Lower lobe of right lung (tissue), 2 donors: ENCODE measurements around the gene RPEL1. TPM values are rescaled to one million over a fixed set of nuclear protein-coding genes. Genes with fewer than 3 reads are reported as not detected.

ENCODE experiments used
- ATAC-seq, 2 donors: fragments of 200-7000 bp; cut with Tn5 transposase; one replicate each; pipeline ENCODE4 v1.9.1; 2020 to 2022; ENCODE audit warnings: mild to moderate bottlenecking in 2 of 2, moderate library complexity in 2 of 2
- DNase-seq: peaks from one replicate; pipeline ENCODE4 v3.0.0-alpha.2; 2020
- H3K27ac ChIP-seq: fragments of 200-600 bp; one replicate; pipeline ENCODE4 v1.8.0; 2022
- H3K27me3 ChIP-seq: fragments of 200-600 bp; one replicate; pipeline ENCODE4 v1.8.0; 2022; ENCODE audit warnings: low read depth
- H3K36me3 ChIP-seq: fragments of 200-600 bp; one replicate; pipeline ENCODE4 v1.8.0; 2022; ENCODE audit warnings: mild to moderate bottlenecking
- H3K4me1 ChIP-seq: fragments of 200-600 bp; one replicate; pipeline ENCODE4 v1.8.0; 2022
- H3K4me3 ChIP-seq: fragments of 200-600 bp; one replicate; pipeline ENCODE4 v1.8.0; 2022; ENCODE audit warnings: mild to moderate bottlenecking
- H3K9me3 ChIP-seq: fragments of 200-600 bp; one replicate; pipeline ENCODE4 v1.8.0; 2022
- intact Hi-C: fragments of 100-400 bp; cut with DNase I; formaldehyde crosslinking; loops from one replicate; pipeline ENCODE4 v1.11.0; 2022
- total RNA-seq: library from RNA; stranded (reverse); fragmentation: NEBNext Ultra II Directional; extraction: Animal tissue kit (Norgen Biotek cat#: 25700); gene quantifications from one replicate; pipeline ENCODE4 v1.2.1, GENCODE V29; 2021
- TF ChIP-seq, protein P1 (sequence below): fragments of 200-600 bp; IDR thresholded peaks from one replicate; pipeline ENCODE4 v1.8.0; 2022; ENCODE audit warnings: antibody characterized with exemption, mild to moderate bottlenecking
- donor health status: DM: no; HTN: yes; CAD: no; lungs with severe emphysema.

RPEL1 gene
- total RNA-seq, 1 donor from 2014 or later, result 0.30 TPM

DNA sequence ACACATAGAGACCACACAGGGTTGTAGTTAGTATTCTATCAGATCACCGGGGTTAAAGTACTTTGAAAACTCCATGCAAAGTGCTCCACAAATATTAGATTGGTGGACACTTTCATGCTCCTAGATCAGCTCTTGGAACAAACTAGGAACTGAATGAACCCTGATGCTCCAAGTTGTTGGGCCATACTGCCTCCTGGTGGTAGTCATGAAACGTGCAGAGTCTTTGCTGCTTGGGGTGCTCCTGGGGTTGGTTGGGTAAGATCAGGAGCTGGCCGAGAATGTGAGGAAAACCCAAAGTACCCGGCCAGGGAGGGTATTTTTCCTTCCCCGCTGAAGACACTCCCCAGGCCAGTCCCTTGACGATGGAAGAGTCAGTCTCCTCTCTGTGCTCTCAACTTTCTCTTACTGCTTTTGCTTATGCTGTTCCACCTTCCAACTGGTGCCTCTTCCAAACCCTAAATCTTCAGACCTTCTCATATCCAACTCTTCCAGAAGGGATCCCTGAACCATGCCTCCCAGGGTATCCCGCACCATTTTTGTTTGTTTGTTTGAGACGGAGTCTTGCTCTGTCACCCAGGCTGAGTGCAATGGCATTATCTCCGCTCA, 918 bp upstream of the RPEL1 start:
- no peaks in the 10 kb centered on the region for H3K27me3 ChIP-seq
- H3K4me3 ChIP-seq, result no peak overlapping the region
- DNase-seq, result peak; percentile 63
- H3K9me3 ChIP-seq, result no peaks in the 10 kb centered on the region
- peak; percentile 79 to 84 for ATAC-seq
- intact Hi-C loops, result loop anchor here (10.0 kb wide), 1 partner anchor 330 kb away; the partner anchor contains the start of gene CNNM2
- TF ChIP-seq, protein P1, sequence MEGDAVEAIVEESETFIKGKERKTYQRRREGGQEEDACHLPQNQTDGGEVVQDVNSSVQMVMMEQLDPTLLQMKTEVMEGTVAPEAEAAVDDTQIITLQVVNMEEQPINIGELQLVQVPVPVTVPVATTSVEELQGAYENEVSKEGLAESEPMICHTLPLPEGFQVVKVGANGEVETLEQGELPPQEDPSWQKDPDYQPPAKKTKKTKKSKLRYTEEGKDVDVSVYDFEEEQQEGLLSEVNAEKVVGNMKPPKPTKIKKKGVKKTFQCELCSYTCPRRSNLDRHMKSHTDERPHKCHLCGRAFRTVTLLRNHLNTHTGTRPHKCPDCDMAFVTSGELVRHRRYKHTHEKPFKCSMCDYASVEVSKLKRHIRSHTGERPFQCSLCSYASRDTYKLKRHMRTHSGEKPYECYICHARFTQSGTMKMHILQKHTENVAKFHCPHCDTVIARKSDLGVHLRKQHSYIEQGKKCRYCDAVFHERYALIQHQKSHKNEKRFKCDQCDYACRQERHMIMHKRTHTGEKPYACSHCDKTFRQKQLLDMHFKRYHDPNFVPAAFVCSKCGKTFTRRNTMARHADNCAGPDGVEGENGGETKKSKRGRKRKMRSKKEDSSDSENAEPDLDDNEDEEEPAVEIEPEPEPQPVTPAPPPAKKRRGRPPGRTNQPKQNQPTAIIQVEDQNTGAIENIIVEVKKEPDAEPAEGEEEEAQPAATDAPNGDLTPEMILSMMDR, result peak; percentile 93
- no peak overlapping the region for H3K27ac ChIP-seq
- no peaks in the 10 kb centered on the region for H3K36me3 ChIP-seq
- H3K4me1 ChIP-seq, result peaks cover 26% of the 10 kb centered on the region

DNA sequence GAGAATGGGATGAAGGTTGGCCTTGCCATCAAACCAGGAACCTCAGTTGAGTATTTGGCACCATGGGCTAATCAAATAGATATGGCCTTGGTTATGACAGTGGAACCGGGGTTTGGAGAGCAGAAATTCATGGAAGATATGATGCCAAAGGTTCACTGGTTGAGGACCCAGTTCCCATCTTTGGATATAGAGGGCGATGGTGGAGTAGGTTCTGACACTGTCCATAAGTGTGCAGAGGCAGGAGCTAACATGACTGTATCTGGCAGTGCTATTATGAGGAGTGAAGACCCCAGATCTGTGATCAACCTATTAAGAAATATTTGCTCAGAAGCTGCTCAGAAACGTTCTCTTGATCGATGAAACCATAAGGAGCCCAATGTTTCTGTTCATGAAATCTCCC, 637 bp downstream of the RPEL1 start:
- H3K4me3 ChIP-seq, result no peak overlapping the region
- TF ChIP-seq, protein P1, result no peak
- intact Hi-C loops, result loop anchor here (10.0 kb wide), 1 partner anchor 332 kb away; the partner anchor contains the start of gene CNNM2

DNA sequence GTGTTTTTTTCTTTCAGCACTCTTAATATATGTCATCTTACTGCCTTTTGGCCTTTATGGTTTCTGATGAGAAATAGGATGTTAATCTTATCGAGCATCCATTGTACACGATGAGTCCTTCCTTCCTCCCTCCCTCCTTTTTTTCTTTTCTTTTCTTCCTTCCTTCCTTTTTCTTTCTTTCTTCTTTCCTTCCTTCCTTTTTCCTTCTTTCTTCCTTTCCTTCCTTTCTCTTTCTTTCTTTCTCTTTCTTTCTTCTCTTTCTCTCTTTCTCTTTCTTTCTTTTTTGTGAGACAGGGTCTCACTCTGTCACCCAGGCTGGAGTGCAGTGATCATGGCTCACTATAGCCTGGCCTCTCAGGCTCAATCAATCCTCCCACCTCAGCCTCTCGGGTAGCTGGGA, 8.4 kb downstream of the RPEL1 start:
- DNase-seq (no peak), ATAC-seq (no peak)
- TF ChIP-seq, protein P1, result no peak
- Histone ChIP-seq H3K36me3 (no peaks in the 10 kb centered on the region), H3K27ac (no peak overlapping the region), H3K4me3 (no peak overlapping the region), H3K9me3 (no peaks in the 10 kb centered on the region), H3K4me1 (no peaks in the 10 kb centered on the region), H3K27me3 (no peaks in the 10 kb centered on the region)
- intact Hi-C loops, result no loop called here

More for the DNA sequence above, 637 bp downstream of the RPEL1 start:
- ATAC-seq, result no peak
- Histone ChIP-seq H3K4me1 (peaks cover 10% of the 10 kb centered on the region), H3K27ac (no peak overlapping the region), H3K27me3 (no peaks in the 10 kb centered on the region), H3K36me3 (no peaks in the 10 kb centered on the region), H3K9me3 (no peaks in the 10 kb centered on the region)
- DNase-seq, result no peak

DNA sequence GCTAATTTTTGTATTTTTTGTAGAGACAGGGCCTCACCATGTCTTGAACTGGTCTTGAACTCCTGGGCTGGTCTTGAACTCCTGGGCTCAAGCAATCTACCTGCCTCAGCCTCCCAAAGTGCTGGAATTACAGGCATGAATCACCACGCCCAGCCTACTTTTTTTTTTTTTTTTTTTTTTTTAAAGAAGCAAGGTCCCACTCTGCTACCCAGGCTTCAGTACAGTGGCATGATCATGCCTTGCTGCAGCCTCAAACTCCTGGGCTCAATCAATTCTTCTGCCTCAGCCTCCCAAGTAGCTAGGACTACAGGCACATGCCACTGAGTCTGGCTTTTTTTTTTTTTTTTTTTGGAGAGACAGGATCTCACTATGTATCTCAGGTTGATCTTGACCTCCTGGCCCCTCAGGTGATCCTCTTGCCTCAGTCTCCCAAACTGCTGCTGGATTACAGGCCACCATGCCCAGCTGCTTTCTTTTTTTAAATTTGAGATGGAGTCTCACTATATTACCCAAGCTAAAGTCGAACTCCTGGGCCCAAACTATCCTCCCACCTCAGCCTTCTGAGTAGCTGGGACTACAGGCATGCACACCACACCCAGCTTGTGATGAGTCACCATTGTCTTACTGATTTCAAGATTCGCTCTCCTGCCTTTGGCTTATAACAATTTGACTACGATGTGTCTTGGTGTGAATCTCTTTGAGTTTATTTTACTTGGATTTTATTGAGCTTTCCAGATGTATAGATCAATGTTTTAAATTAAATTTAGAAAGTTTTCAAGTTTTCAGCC, 9.0 kb downstream of the RPEL1 start:
- no peak for ATAC-seq
- no peaks in the 10 kb centered on the region for H3K9me3 ChIP-seq
- no peaks in the 10 kb centered on the region for H3K36me3 ChIP-seq
- no peaks in the 10 kb centered on the region for H3K4me1 ChIP-seq
- H3K27me3 ChIP-seq, result no peaks in the 10 kb centered on the region
- no peak overlapping the region for H3K27ac ChIP-seq
- H3K4me3 ChIP-seq, result no peak overlapping the region
- no peak for DNase-seq
- TF ChIP-seq, protein P1, result no peak
- intact Hi-C loops, result no loop called here

DNA sequence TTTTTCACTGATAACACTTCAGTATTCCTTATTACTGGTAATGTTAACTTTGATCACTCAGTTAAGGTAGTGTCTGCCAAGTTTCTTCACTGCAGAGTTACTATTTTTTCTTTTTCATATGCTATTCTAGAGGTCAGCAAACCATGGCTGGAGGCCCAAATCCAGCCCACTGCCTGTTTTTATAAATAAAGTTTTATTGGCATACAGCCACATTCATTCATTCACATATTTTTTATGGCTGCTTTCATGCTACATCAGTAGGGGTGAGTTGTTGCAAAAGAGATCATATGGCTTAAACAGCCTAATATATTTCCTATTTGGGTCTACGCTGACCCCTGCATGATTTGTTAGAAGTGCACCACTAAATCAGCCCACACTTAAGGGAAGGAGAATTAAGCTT, 10.9 kb downstream of the RPEL1 start:
- intact Hi-C loops, result no loop called here
- H3K4me1 ChIP-seq, result no peaks in the 10 kb centered on the region
- no peak overlapping the region for H3K4me3 ChIP-seq
- TF ChIP-seq, protein P1, result no peak
- ATAC-seq (no peak), DNase-seq (no peak)
- no peaks in the 10 kb centered on the region for H3K36me3 ChIP-seq
- no peak overlapping the region for H3K27ac ChIP-seq
- H3K9me3 ChIP-seq, result no peaks in the 10 kb centered on the region
- H3K27me3 ChIP-seq, result no peaks in the 10 kb centered on the region
